GM19324 (cell line): ENCODE measurements around the gene SNAP25.

Experiments
- ATAC-seq: cut with Tn5 transposase; IDR thresholded peaks from one replicate; pipeline ENCODE4 v1.9.1; 2021; ENCODE audit warnings: mild to moderate bottlenecking, moderate library complexity; ENCODE audit not compliant: unreplicated experiment, low FRiP score

SNAP25 gene

GRCh38 chr20:10297684-10298240 lies 79.1 kb downstream of the SNAP25 start:
- ATAC-seq = no peak

- no peak for ATAC-seq
Measured at GRCh38 chr20:10300582-10301446, 82.2 kb downstream of the SNAP25 start.

GRCh38 chr20:10303852-10304251 lies 85.2 kb downstream of the SNAP25 start:
- no peak for ATAC-seq

GRCh38 chr20:10304471-10305046 lies 85.9 kb downstream of the SNAP25 start:
- ATAC-seq = no peak

- no peak for ATAC-seq
Measured at GRCh38 chr20:10306440-10307358, 88.1 kb downstream of the SNAP25 start.

- no peak for ATAC-seq
Measured at GRCh38 chr20:10307359-10307735, 88.7 kb downstream of the SNAP25 start.

- no peak for ATAC-seq
Measured at GRCh38 chr20:10308652-10309051, 90.0 kb downstream of the SNAP25 start.

GRCh38 chr20:10309326-10309725 lies 90.7 kb downstream of the SNAP25 start:
- ATAC-seq = no peak

GRCh38 chr20:10312111-10312510 lies 93.5 kb downstream of the SNAP25 start:
- no peak for ATAC-seq

- no peak for ATAC-seq
Measured at GRCh38 chr20:10313215-10313614, 94.6 kb downstream of the SNAP25 start.

GRCh38 chr20:10313701-10314100 lies 95.1 kb downstream of the SNAP25 start:
- no peak for ATAC-seq

- ATAC-seq = no peak
Measured at GRCh38 chr20:10314198-10314597, 95.6 kb downstream of the SNAP25 start.

- ATAC-seq = no peak
Measured at GRCh38 chr20:10315138-10315537, 96.5 kb downstream of the SNAP25 start.

- ATAC-seq = no peak
Measured at GRCh38 chr20:10316582-10316981, 98.0 kb downstream of the SNAP25 start.

- no peak for ATAC-seq
Measured at GRCh38 chr20:10318291-10319024, 99.8 kb downstream of the SNAP25 start.

- no peak for ATAC-seq
Measured at GRCh38 chr20:10319855-10320254, 101.2 kb downstream of the SNAP25 start.

GRCh38 chr20:10321138-10321717 lies 102.6 kb downstream of the SNAP25 start:
- ATAC-seq = no peak

GRCh38 chr20:10322073-10323012 lies 103.7 kb downstream of the SNAP25 start:
- no peak for ATAC-seq

GRCh38 chr20:10323729-10324128 lies 105.1 kb downstream of the SNAP25 start:
- no peak for ATAC-seq
